Measurements from ENCODE around the gene APOL1. TPM values are rescaled to one million over a fixed set of nuclear protein-coding genes. Genes with fewer than 3 reads are reported as not detected.

The APOL1 gene
- total and polyA plus RNA-seq, 4 donors = 7.7 to 129 (median 59.5) TPM

DNA sequence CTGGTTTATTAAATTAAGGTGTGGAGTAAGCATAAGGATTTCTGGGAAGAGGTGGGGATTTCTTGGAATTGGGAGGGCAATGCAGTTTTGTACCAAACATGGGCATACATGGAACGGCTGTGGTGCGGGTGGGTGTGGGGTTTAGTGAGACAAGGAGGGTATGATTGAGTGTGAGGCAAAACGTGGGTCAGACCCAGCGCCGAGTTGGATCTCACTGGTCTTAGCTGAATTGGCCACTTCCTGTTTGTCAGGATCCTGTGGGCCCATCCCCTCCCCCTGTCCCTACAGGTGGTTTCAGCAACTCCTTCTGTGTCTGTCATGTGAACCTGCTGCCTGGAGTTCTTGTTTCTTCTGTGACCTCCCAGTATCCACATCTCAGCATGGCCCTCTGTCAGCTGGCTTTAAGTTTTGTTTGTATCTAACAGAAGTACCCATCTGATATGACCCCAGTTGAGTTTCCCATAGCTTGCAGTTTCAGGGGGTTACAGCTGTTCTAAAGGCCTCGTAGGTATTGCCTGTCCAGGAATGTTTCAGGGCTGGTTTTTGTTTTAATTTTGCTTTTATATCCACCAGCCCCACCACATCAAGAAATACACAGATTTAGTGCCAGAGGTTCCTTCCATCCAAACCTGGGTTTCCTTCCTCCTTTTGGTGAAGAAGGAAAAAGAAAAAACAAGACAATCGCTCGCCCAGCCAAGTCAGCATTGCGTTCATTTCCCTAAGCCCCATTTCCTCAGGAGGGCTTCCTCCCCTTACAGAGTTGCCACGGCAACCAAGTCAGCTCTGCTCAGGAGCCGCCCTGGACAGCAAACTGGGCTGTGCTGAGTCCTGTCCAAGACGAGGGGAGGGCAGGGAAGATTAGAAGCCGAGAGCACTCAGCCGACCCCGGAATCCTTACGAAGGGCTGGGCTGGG lies 6.0 kb downstream of the APOL1 start:
- Histone ChIP-seq H3K9ac (ENCODE audit: low read depth in 1 of 2, low read length in 2 of 2) (no peak overlapping the region), H3K9me3 (ENCODE audit: control insufficient read depth in 4 of 4, low read length in 3 of 4) (no peaks in the 10 kb centered on the region)
- no peak for DNase-seq (ENCODE audit: low spot score)

DNA sequence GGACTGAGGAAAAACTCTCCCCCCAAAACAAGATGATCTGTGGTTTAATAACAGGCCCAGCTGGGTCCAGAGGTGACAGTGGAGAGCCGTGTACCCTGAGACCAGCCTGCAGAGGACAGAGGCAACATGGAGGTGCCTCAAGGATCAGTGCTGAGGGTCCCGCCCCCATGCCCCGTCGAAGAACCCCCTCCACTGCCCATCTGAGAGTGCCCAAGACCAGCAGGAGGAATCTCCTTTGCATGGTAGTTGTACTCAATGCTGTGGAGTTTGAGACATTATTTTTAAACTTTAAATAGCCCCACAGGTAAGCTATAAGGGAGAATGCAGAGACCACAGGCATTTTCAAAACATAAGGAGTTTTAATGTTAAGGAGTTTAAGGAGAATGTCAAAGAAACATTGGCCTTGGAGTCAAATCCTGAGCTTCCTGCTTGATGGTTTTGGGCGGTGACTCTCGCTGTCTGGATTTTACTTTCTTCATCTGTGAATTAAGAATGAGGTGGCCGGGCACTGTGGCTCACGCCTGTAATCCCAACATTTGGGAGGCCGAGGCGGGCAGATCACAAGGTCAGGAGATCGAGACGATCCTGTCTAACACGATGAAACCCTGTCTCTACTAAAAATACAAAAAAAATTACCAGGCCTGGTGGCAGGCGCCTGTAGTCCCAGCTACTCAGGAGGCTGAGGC lies 6.8 kb downstream of the APOL1 start:
- H3K9ac ChIP-seq (ENCODE audit: low read depth in 1 of 2, low read length in 2 of 2) = no peak overlapping the region
- H3K36me3 ChIP-seq (ENCODE audit: control insufficient read depth in 4 of 4, insufficient read depth in 3 of 4, low read depth in 1 of 4, low read length in 3 of 4) = peaks cover 4 to 42% (median 23%) of the 10 kb centered on the region in 4 donors
- H3K4me1 ChIP-seq (ENCODE audit: control insufficient read depth in 4 of 4, insufficient read depth in 4 of 4, low read length in 3 of 4) = peaks cover 17 to 73% (median 66%) of the 10 kb centered on the region in 4 donors
- 80% methylated on average over 14 of the region's 14 CpGs for WGBS
- no peak for DNase-seq (ENCODE audit: low spot score)
- TF ChIP-seq SP1 (IDR thresholded peaks at IDR 0.05) (no peak), YY1 (IDR thresholded peaks at IDR 0.05) (no peak), JUND (IDR thresholded peaks at IDR 0.05) (no peak), HNF4A (conservative IDR thresholded peaks at IDR 0.05) (no peak), EGR1 (IDR thresholded peaks at IDR 0.05; ENCODE audit: low read depth in 2 of 2) (no peak), GABPA (IDR thresholded peaks at IDR 0.05 in 1 of 2, conservative IDR thresholded peaks at IDR 0.05 in 1 of 2) (no peak), FOXA1 (IDR thresholded peaks at IDR 0.05) (no peak), RAD21 (IDR thresholded peaks at IDR 0.05) (no peak), RXRA (IDR thresholded peaks at IDR 0.05) (no peak), FOXA2 (IDR thresholded peaks at IDR 0.05) (no peak), HNF4G (IDR thresholded peaks at IDR 0.05) (no peak), TAF1 (conservative IDR thresholded peaks at IDR 0.05) (no peak), NR2F2 (IDR thresholded peaks at IDR 0.05) (no peak)
- TF ChIP-seq, protein P1, sequence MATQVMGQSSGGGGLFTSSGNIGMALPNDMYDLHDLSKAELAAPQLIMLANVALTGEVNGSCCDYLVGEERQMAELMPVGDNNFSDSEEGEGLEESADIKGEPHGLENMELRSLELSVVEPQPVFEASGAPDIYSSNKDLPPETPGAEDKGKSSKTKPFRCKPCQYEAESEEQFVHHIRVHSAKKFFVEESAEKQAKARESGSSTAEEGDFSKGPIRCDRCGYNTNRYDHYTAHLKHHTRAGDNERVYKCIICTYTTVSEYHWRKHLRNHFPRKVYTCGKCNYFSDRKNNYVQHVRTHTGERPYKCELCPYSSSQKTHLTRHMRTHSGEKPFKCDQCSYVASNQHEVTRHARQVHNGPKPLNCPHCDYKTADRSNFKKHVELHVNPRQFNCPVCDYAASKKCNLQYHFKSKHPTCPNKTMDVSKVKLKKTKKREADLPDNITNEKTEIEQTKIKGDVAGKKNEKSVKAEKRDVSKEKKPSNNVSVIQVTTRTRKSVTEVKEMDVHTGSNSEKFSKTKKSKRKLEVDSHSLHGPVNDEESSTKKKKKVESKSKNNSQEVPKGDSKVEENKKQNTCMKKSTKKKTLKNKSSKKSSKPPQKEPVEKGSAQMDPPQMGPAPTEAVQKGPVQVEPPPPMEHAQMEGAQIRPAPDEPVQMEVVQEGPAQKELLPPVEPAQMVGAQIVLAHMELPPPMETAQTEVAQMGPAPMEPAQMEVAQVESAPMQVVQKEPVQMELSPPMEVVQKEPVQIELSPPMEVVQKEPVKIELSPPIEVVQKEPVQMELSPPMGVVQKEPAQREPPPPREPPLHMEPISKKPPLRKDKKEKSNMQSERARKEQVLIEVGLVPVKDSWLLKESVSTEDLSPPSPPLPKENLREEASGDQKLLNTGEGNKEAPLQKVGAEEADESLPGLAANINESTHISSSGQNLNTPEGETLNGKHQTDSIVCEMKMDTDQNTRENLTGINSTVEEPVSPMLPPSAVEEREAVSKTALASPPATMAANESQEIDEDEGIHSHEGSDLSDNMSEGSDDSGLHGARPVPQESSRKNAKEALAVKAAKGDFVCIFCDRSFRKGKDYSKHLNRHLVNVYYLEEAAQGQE (IDR thresholded peaks at IDR 0.05) = no peak
- TF ChIP-seq, protein P2, sequence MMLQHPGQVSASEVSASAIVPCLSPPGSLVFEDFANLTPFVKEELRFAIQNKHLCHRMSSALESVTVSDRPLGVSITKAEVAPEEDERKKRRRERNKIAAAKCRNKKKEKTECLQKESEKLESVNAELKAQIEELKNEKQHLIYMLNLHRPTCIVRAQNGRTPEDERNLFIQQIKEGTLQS (IDR thresholded peaks at IDR 0.05) = no peak
- TF ChIP-seq, protein P3, sequence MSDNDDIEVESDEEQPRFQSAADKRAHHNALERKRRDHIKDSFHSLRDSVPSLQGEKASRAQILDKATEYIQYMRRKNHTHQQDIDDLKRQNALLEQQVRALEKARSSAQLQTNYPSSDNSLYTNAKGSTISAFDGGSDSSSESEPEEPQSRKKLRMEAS (IDR thresholded peaks at IDR 0.05) = no peak
- TF ChIP-seq, protein P4, sequence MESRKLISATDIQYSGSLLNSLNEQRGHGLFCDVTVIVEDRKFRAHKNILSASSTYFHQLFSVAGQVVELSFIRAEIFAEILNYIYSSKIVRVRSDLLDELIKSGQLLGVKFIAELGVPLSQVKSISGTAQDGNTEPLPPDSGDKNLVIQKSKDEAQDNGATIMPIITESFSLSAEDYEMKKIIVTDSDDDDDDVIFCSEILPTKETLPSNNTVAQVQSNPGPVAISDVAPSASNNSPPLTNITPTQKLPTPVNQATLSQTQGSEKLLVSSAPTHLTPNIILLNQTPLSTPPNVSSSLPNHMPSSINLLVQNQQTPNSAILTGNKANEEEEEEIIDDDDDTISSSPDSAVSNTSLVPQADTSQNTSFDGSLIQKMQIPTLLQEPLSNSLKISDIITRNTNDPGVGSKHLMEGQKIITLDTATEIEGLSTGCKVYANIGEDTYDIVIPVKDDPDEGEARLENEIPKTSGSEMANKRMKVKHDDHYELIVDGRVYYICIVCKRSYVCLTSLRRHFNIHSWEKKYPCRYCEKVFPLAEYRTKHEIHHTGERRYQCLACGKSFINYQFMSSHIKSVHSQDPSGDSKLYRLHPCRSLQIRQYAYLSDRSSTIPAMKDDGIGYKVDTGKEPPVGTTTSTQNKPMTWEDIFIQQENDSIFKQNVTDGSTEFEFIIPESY (IDR thresholded peaks at IDR 0.05) = no peak
- TF ChIP-seq, protein P5, sequence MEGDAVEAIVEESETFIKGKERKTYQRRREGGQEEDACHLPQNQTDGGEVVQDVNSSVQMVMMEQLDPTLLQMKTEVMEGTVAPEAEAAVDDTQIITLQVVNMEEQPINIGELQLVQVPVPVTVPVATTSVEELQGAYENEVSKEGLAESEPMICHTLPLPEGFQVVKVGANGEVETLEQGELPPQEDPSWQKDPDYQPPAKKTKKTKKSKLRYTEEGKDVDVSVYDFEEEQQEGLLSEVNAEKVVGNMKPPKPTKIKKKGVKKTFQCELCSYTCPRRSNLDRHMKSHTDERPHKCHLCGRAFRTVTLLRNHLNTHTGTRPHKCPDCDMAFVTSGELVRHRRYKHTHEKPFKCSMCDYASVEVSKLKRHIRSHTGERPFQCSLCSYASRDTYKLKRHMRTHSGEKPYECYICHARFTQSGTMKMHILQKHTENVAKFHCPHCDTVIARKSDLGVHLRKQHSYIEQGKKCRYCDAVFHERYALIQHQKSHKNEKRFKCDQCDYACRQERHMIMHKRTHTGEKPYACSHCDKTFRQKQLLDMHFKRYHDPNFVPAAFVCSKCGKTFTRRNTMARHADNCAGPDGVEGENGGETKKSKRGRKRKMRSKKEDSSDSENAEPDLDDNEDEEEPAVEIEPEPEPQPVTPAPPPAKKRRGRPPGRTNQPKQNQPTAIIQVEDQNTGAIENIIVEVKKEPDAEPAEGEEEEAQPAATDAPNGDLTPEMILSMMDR (IDR thresholded peaks at IDR 0.05; ENCODE audit: low read depth, low read length, missing input control) = no peak
- H3K27ac ChIP-seq (ENCODE audit: low read depth in 1 of 2, low read length in 2 of 2) = peak overlapping the region; percentile 59 to 67
- H3K27me3 ChIP-seq (ENCODE audit: control insufficient read depth in 4 of 4, insufficient read depth in 4 of 4, low read length in 3 of 4) = no peaks in the 10 kb centered on the region
- H3K9me3 ChIP-seq (ENCODE audit: control insufficient read depth in 4 of 4, low read length in 3 of 4) = no peaks in the 10 kb centered on the region
- no peak overlapping the region for H3K4me3 ChIP-seq (ENCODE audit: low read depth in 1 of 3, low read length in 3 of 3)

More for the DNA sequence above, 6.0 kb downstream of the APOL1 start:
- TF ChIP-seq SP1 (IDR thresholded peaks at IDR 0.05) (no peak), TAF1 (conservative IDR thresholded peaks at IDR 0.05) (no peak), HNF4G (IDR thresholded peaks at IDR 0.05) (no peak), NR2F2 (IDR thresholded peaks at IDR 0.05) (no peak)
- TF ChIP-seq, protein P5 (IDR thresholded peaks at IDR 0.05; ENCODE audit: low read depth, low read length, missing input control) = no peak
- WGBS = 69% methylated on average over 16 of the region's 16 CpGs
- H3K27ac ChIP-seq (ENCODE audit: low read depth in 1 of 2, low read length in 2 of 2) = peak overlapping the region; percentile 59 to 67
- no peak overlapping the region for H3K4me3 ChIP-seq (ENCODE audit: low read depth in 1 of 3, low read length in 3 of 3)
- H3K4me1 ChIP-seq (ENCODE audit: control insufficient read depth in 4 of 4, insufficient read depth in 4 of 4, low read length in 3 of 4) = peaks cover 17 to 75% (median 69%) of the 10 kb centered on the region in 4 donors
- H3K27me3 ChIP-seq (ENCODE audit: control insufficient read depth in 4 of 4, insufficient read depth in 4 of 4, low read length in 3 of 4) = no peaks in the 10 kb centered on the region
- H3K36me3 ChIP-seq (ENCODE audit: control insufficient read depth in 4 of 4, insufficient read depth in 3 of 4, low read depth in 1 of 4, low read length in 3 of 4) = peaks cover 4 to 42% (median 23%) of the 10 kb centered on the region in 4 donors
